Activated T-cell treated with anti-CD3 and anti-CD28 coated beads for 24 hours (primary cell): ENCODE data around the gene FKBP15.
"Not testable (repeated sequence)": the region's sequence is repeated elsewhere in the genome, so short reads cannot be mapped to it uniquely, and the experiment has no call there.

Experiments
- DNase-seq: peaks from one replicate; pipeline ENCODE4 v3.0.0-alpha.2; 2020; ENCODE audit warnings: low read depth

Gene FKBP15

GRCh38 chr9:113178087-113178486 is 43.0 kb downstream of the FKBP15 start:
- DNase-seq = no peak

- no peak for DNase-seq
These were observed 43.8 kb downstream of the FKBP15 start for GRCh38 chr9:113177251-113177650.

- DNase-seq = no peak
These were observed 44.3 kb downstream of the FKBP15 start for GRCh38 chr9:113176803-113177202.

- DNase-seq = no peak
These were observed 47.7 kb downstream of the FKBP15 start for GRCh38 chr9:113173341-113173740.

GRCh38 chr9:113168809-113169208 is 52.3 kb downstream of the FKBP15 start:
- DNase-seq = no peak

- DNase-seq = no peak
These were observed 55.0 kb downstream of the FKBP15 start for GRCh38 chr9:113166039-113166438.

- no peak for DNase-seq
These were observed 56.4 kb downstream of the FKBP15 start for GRCh38 chr9:113164536-113165300.

- no peak for DNase-seq
These were observed 58.1 kb downstream of the FKBP15 start for GRCh38 chr9:113163001-113163400.

GRCh38 chr9:113160571-113160970 is 60.5 kb downstream of the FKBP15 start:
- DNase-seq = no peak

GRCh38 chr9:113158446-113158845 is 62.6 kb downstream of the FKBP15 start:
- DNase-seq = no peak

GRCh38 chr9:113156880-113157279 is 64.2 kb downstream of the FKBP15 start:
- no peak for DNase-seq

GRCh38 chr9:113155911-113156588 is 65.0 kb downstream of the FKBP15 start:
- no peak for DNase-seq

- no peak for DNase-seq
These were observed 66.1 kb downstream of the FKBP15 start for GRCh38 chr9:113154946-113155345.

GRCh38 chr9:113154471-113154870 is 66.6 kb downstream of the FKBP15 start:
- DNase-seq = no peak

GRCh38 chr9:113153599-113153998 is 67.5 kb downstream of the FKBP15 start:
- no peak for DNase-seq

GRCh38 chr9:113152699-113153098 is 68.4 kb downstream of the FKBP15 start:
- DNase-seq = no peak

GRCh38 chr9:113151696-113152630 is 69.1 kb downstream of the FKBP15 start:
- no peak for DNase-seq

- peak; percentile 82 for DNase-seq
These were observed 70.1 kb downstream of the FKBP15 start, which contains the start of gene SLC31A2 for GRCh38 chr9:113150670-113151611. Gene SLC31A2 (plus strand): TSS chr9:113151007. CDS start chr9:113151075, 68 bp downstream.

GRCh38 chr9:113149561-113149960 is 71.5 kb downstream of the FKBP15 start:
- not testable (repeated sequence) for DNase-seq

GRCh38 chr9:113148781-113149510 is 72.1 kb downstream of the FKBP15 start:
- no peak for DNase-seq

GRCh38 chr9:113148372-113148705 is 72.7 kb downstream of the FKBP15 start:
- no peak for DNase-seq
